HepG2 (cell line): ENCODE data around the gene MAT2A. TPM values are rescaled to one million over a fixed set of nuclear protein-coding genes. Genes with fewer than 3 reads are reported as not detected.
A peak's percentile ranks its signal among the peaks of the same experiment; 100 is the strongest.

ENCODE experiments used
- CCAR2 ChIP-seq: fragments of 200-400 bp; formaldehyde crosslinking; optimal IDR thresholded peaks from 2 replicates; pipeline ENCODE3; 2018; ENCODE audit warnings: low read depth, mild to moderate bottlenecking, low read length, moderate library complexity
- CHD2 ChIP-seq: IDR thresholded peaks from 2 replicates; pipeline ENCODE4 v1.6.1; 2011; ENCODE audit warnings: low read depth, low read length, improper control_type of control experiment
- FOXA1 ChIP-seq, 2 experiments: fragments of 450-650 bp in 1 of 2; sonication (generic) in 1 of 2; formaldehyde crosslinking in 1 of 2; IDR thresholded peaks; 2 replicates each; pipeline versions ENCODE4 v1.4.0 to v1.6.1; 2016 to 2020; ENCODE audit warnings: missing genetic modification reagents in 1 of 2
- HNF4G ChIP-seq, 2 experiments: sonication (generic) in 1 of 2; formaldehyde crosslinking in 1 of 2; IDR thresholded peaks; 2 replicates each; pipeline versions ENCODE4 v1.4.0 to v1.6.1; 2011 to 2020; ENCODE audit warnings: borderline replicate concordance in 2 of 2, low read depth in 2 of 2, mild to moderate bottlenecking in 2 of 2, low read length in 1 of 2, missing genetic modification reagents in 1 of 2, moderate library complexity in 1 of 2
- MTA1 ChIP-seq: sonication (generic); formaldehyde crosslinking; IDR thresholded peaks from 2 replicates; pipeline ENCODE4 v1.4.0; 2020; ENCODE audit warnings: missing genetic modification reagents, mild to moderate bottlenecking, borderline replicate concordance
- NR2C2 ChIP-seq: sonication (generic); formaldehyde crosslinking; IDR thresholded peaks from 2 replicates; pipeline ENCODE4 v1.4.0; 2020; ENCODE audit warnings: missing genetic modification reagents, mild to moderate bottlenecking, moderate library complexity, borderline replicate concordance
- NR2F1 ChIP-seq, 2 experiments: fragments of 450-650 bp in 1 of 2; formaldehyde crosslinking in 1 of 2; IDR thresholded peaks; 2 replicates each; pipeline versions ENCODE4 v1.5.0 to v1.6.1; 2016 to 2020; ENCODE audit warnings: mild to moderate bottlenecking in 1 of 2, missing compliant biosample characterization in 1 of 2, missing genetic modification reagents in 1 of 2, moderate library complexity in 1 of 2
- SALL2 ChIP-seq: sonication (generic); formaldehyde crosslinking; IDR thresholded peaks from 2 replicates; pipeline ENCODE4 v1.8.1; 2023; ENCODE audit warnings: mild to moderate bottlenecking, missing genetic modification reagents, inconsistent platforms
- SMAD1 ChIP-seq: sonication (generic); formaldehyde crosslinking; IDR thresholded peaks from 2 replicates; pipeline ENCODE4 v1.4.0; 2020; ENCODE audit warnings: missing genetic modification reagents, low read depth, mild to moderate bottlenecking, borderline replicate concordance
- TGIF2 ChIP-seq: IDR thresholded peaks from 2 replicates; pipeline ENCODE4 v1.6.1; 2016; ENCODE audit warnings: control low read depth, missing compliant biosample characterization
- ZGPAT ChIP-seq: IDR thresholded peaks from 2 replicates; pipeline ENCODE4 v1.6.1; 2016; ENCODE audit warnings: mild to moderate bottlenecking
- ZNF207 ChIP-seq: fragments of 450-650 bp; IDR thresholded peaks from 2 replicates; pipeline ENCODE4 v1.6.1; 2016; ENCODE audit warnings: antibody characterized with exemption, borderline replicate concordance
- ZNF549 ChIP-seq: sonication (generic); formaldehyde crosslinking; IDR thresholded peaks from 2 replicates; pipeline ENCODE4 v1.5.0; 2020; ENCODE audit warnings: missing genetic modification reagents
- ZNF572 ChIP-seq: sonication (generic); formaldehyde crosslinking; IDR thresholded peaks from 2 replicates; pipeline ENCODE4 v1.5.1; 2020; ENCODE audit warnings: mild to moderate bottlenecking, missing genetic modification reagents
- ZNF720 ChIP-seq: sonication (generic); formaldehyde crosslinking; IDR thresholded peaks from 2 replicates; pipeline ENCODE4 v1.4.0; 2020; ENCODE audit warnings: missing genetic modification reagents
- polyA plus RNA-seq, 8 experiments: library from polyadenylated mRNA; depleted of rRNA in 3 of 8; stranded (reverse) in 7 of 8; unstranded in 1 of 8; fragments of >200 nt; fragmentation: Illumina TruSeq in 4 of 8; extraction: Trizol in 4 of 8; gene quantifications; 2 replicates each; pipeline versions ENCODE4 v1.2.1 to v1.2.3, GENCODE V29; 2011 to 2016; ENCODE audit warnings: low read depth in 4 of 8, missing spikeins in 1 of 8, mixed read lengths in 1 of 8; ENCODE audit not compliant: insufficient read depth in 1 of 8
- total RNA-seq, 5 experiments: library from RNA; depleted of rRNA; stranded (reverse); fragments of >200 nt; fragmentation: Illumina TruSeq; extraction: Trizol; gene quantifications; 2 replicates each; pipeline ENCODE4 v1.2.3, GENCODE V29; 2016; ENCODE audit warnings: low read depth in 1 of 5
- TF ChIP-seq, protein P1 (sequence below): fragments of 450-650 bp; IDR thresholded peaks from 2 replicates; pipeline ENCODE4 v1.6.1; 2017; ENCODE audit warnings: mild to moderate bottlenecking
- TF ChIP-seq, protein P2 (sequence below), 2 experiments: sonication (generic) in 1 of 2; formaldehyde crosslinking in 1 of 2; IDR thresholded peaks; 2 replicates each; pipeline versions ENCODE4 v1.5.1 to v1.6.1; 2011 to 2020; ENCODE audit warnings: borderline replicate concordance in 1 of 2, low read depth in 1 of 2, low read length in 1 of 2, mild to moderate bottlenecking in 1 of 2, missing genetic modification reagents in 1 of 2, moderate library complexity in 1 of 2
- TF ChIP-seq, protein P3 (sequence below): sonication (generic); formaldehyde crosslinking; conservative IDR thresholded peaks from 2 replicates; pipeline ENCODE4 v1.8.0; 2022; ENCODE audit warnings: missing genetic modification reagents

MAT2A gene
- total and polyA plus RNA-seq, 2 of the 13 experiments (the other 11 are each of a cell fraction or from before 2014, with no cell fraction given), result 155 to 331 TPM

- TF ChIP-seq, protein P1, sequence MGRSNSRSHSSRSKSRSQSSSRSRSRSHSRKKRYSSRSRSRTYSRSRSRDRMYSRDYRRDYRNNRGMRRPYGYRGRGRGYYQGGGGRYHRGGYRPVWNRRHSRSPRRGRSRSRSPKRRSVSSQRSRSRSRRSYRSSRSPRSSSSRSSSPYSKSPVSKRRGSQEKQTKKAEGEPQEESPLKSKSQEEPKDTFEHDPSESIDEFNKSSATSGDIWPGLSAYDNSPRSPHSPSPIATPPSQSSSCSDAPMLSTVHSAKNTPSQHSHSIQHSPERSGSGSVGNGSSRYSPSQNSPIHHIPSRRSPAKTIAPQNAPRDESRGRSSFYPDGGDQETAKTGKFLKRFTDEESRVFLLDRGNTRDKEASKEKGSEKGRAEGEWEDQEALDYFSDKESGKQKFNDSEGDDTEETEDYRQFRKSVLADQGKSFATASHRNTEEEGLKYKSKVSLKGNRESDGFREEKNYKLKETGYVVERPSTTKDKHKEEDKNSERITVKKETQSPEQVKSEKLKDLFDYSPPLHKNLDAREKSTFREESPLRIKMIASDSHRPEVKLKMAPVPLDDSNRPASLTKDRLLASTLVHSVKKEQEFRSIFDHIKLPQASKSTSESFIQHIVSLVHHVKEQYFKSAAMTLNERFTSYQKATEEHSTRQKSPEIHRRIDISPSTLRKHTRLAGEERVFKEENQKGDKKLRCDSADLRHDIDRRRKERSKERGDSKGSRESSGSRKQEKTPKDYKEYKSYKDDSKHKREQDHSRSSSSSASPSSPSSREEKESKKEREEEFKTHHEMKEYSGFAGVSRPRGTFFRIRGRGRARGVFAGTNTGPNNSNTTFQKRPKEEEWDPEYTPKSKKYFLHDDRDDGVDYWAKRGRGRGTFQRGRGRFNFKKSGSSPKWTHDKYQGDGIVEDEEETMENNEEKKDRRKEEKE, result no peak
- TF ChIP-seq, protein P2, sequence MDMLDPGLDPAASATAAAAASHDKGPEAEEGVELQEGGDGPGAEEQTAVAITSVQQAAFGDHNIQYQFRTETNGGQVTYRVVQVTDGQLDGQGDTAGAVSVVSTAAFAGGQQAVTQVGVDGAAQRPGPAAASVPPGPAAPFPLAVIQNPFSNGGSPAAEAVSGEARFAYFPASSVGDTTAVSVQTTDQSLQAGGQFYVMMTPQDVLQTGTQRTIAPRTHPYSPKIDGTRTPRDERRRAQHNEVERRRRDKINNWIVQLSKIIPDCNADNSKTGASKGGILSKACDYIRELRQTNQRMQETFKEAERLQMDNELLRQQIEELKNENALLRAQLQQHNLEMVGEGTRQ (IDR thresholded peaks at IDR 0.05; ENCODE audit: low read depth, low read length), result no peak
- TF ChIP-seq, protein P2 (CRISPR knock-in tag; IDR thresholded peaks at IDR 0.05; ENCODE audit: borderline replicate concordance), result no peak; the same call in 1 of the 2 replicates
- TF ChIP-seq ZNF572 (CRISPR knock-in tag) (peak; percentile 99), ZGPAT (CRISPR knock-in tag) (peak; percentile 87; the same call in 1 of the 2 replicates), SALL2 (CRISPR knock-in tag) (peak; percentile 27; the same call in 1 of the 2 replicates), HNF4G (IDR thresholded peaks at IDR 0.05; ENCODE audit: borderline replicate concordance, low read depth, low read length) (peak; percentile 78; the same call in 1 of the 2 replicates), HNF4G (CRISPR knock-in tag; IDR thresholded peaks at IDR 0.05; ENCODE audit: borderline replicate concordance, low read depth) (no peak), MTA1 (CRISPR knock-in tag) (peak; percentile 34), NR2C2 (peak; percentile 40; the same call in 1 of the 2 replicates), CCAR2 (no peak), NR2F1 (CRISPR knock-in tag; IDR thresholded peaks at IDR 0.05) (peak in 1 of 2 experiments; percentile 73; a peak in 2 of 4 replicates), CHD2 (no peak), TGIF2 (CRISPR knock-in tag) (peak; percentile 96), ZNF720 (0 out of 2 replicates have a peak, but pooled peaks have one; percentile 22), ZNF207 (no peak), SMAD1 (CRISPR knock-in tag) (no peak), FOXA1 (IDR thresholded peaks at IDR 0.05) (peak; percentile 64), FOXA1 (CRISPR knock-in tag; IDR thresholded peaks at IDR 0.05) (peak; percentile 94), ZNF549 (no peak)
- TF ChIP-seq, protein P3, sequence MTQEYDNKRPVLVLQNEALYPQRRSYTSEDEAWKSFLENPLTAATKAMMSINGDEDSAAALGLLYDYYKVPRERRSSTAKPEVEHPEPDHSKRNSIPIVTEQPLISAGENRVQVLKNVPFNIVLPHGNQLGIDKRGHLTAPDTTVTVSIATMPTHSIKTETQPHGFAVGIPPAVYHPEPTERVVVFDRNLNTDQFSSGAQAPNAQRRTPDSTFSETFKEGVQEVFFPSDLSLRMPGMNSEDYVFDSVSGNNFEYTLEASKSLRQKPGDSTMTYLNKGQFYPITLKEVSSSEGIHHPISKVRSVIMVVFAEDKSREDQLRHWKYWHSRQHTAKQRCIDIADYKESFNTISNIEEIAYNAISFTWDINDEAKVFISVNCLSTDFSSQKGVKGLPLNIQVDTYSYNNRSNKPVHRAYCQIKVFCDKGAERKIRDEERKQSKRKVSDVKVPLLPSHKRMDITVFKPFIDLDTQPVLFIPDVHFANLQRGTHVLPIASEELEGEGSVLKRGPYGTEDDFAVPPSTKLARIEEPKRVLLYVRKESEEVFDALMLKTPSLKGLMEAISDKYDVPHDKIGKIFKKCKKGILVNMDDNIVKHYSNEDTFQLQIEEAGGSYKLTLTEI, result no peak
These were observed 46.2 kb downstream of the MAT2A start (continued) for GRCh38 chr2:85584857-85585780.
